Endodermal cell (in vitro differentiated cells): ENCODE measurements around the gene MERTK. TPM values are rescaled to one million over a fixed set of nuclear protein-coding genes. Genes with fewer than 3 reads are reported as not detected.

Source experiments
- DNase-seq: peaks from one replicate; pipeline ENCODE4 v3.0.0-alpha.2; 2017
- H3K27ac ChIP-seq: 2 replicates; pipeline ENCODE4 v1.5.1; 2013; ENCODE audit warnings: mild to moderate bottlenecking, low read depth, low read length, moderate library complexity
- H3K27me3 ChIP-seq: 2 replicates; pipeline ENCODE4 v1.6.1; 2013; ENCODE audit warnings: mild to moderate bottlenecking, low read length, moderate library complexity; ENCODE audit not compliant: insufficient read depth, control insufficient read depth, poor library complexity, severe bottlenecking
- H3K36me3 ChIP-seq: 2 replicates; pipeline ENCODE4 v1.7.0; 2013; ENCODE audit warnings: mild to moderate bottlenecking, low read length, moderate library complexity; ENCODE audit not compliant: control insufficient read depth, insufficient read depth
- H3K4me1 ChIP-seq: one replicate; pipeline ENCODE4 v1.7.0; 2013; ENCODE audit warnings: low read length; ENCODE audit not compliant: control insufficient read depth, insufficient read depth
- H3K4me3 ChIP-seq: 2 replicates; pipeline ENCODE4 v1.5.1; 2013; ENCODE audit warnings: mild to moderate bottlenecking, low read length, moderate library complexity
- H3K9ac ChIP-seq: 2 replicates; pipeline ENCODE4 v1.6.1; 2013; ENCODE audit warnings: mild to moderate bottlenecking, low read length, moderate library complexity; ENCODE audit not compliant: poor library complexity, severe bottlenecking; ENCODE audit errors: extremely low read depth
- H3K9me3 ChIP-seq: 2 replicates; pipeline ENCODE4 v1.6.1; 2013; ENCODE audit warnings: mild to moderate bottlenecking, low read length, moderate library complexity; ENCODE audit not compliant: control insufficient read depth
- H3K27ac Mint-ChIP-seq: 2 replicates; pipeline ENCODE4 v1.8.0; 2020; ENCODE audit warnings: mixed read lengths
- H3K27me3 Mint-ChIP-seq: 2 replicates; pipeline ENCODE4 v1.8.0; 2021; ENCODE audit warnings: mild to moderate bottlenecking, mixed read lengths; ENCODE audit not compliant: insufficient read depth
- H3K36me3 Mint-ChIP-seq: 2 replicates; pipeline ENCODE4 v1.8.0; 2020; ENCODE audit warnings: low read depth, mixed read lengths
- H3K4me1 Mint-ChIP-seq: 2 replicates; pipeline ENCODE4 v1.8.0; 2020; ENCODE audit warnings: mixed read lengths
- H3K4me3 Mint-ChIP-seq: 2 replicates; pipeline ENCODE4 v1.8.0; 2020; ENCODE audit warnings: mild to moderate bottlenecking, moderate library complexity, mixed read lengths
- H3K9me3 Mint-ChIP-seq: 2 replicates; pipeline ENCODE4 v1.8.0; 2020; ENCODE audit warnings: mild to moderate bottlenecking, mixed read lengths
- WGBS, 2 experiments: methylation state at CpG; one replicate each; pipeline versions ENCODE4 v1.1.5 to v1.1.7; 2013; ENCODE audit warnings: missing lambda C conversion rate in 2 of 2, mixed read lengths in 1 of 2; ENCODE audit not compliant: insufficient coverage in 1 of 2, insufficient read length in 1 of 2; 5-methylcytosine and 5-hydroxymethylcytosine counted together
- total RNA-seq, 2 donors: library from RNA; stranded (reverse); fragmentation: NEBNext Ultra II Directional in 1 of 2; extraction: Animal tissue kit (Norgen Biotek cat#: 25700) in 1 of 2; gene quantifications; 2 replicates in 1 of 2; 3 replicates in 1 of 2; pipeline ENCODE4 v1.2.1, GENCODE V29; 2021
- TF ChIP-seq, protein P1 (sequence below): fragments of 200-600 bp; sonication (generic); conservative IDR thresholded peaks from 2 replicates; pipeline ENCODE4 v1.5.0; 2021; ENCODE audit warnings: antibody characterized with exemption, mild to moderate bottlenecking

Gene MERTK
- total RNA-seq, 2 donors from 2014 or later: 22.3 to 36.6 TPM

DNA sequence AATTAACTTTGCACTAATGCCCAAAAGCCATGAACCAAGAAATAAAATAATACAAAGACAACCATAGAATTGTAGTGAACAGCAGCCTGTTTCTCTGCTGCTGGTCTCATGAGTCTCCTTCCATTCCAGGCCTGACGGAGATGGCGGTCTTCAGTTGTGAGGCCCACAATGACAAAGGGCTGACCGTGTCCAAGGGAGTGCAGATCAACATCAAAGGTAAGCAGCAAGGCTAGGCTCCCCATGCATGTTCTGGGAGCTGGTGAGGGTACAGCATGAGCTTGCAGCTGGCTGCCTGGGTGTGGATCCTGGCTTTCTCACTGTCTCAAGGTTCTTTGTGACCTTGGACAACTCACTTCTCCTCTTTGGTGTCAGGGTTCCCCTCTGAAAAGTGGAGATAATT is 66.7 kb downstream of the MERTK start:
- Mint-ChIP-seq H3K4me3 (no peak overlapping the region), H3K27me3 (no peaks in the 10 kb centered on the region), H3K36me3 (peaks cover 67% of the 10 kb centered on the region), H3K27ac (peak overlapping the region; percentile 80), H3K9me3 (no peaks in the 10 kb centered on the region), H3K4me1 (peaks cover 23% of the 10 kb centered on the region)
- no peak for DNase-seq
- 92 to 96% methylated on average over 2 to 3 of the region's 3 CpGs for WGBS, 2 experiments
- H3K9ac ChIP-seq: no peak overlapping the region
- H3K9me3 ChIP-seq: no peaks in the 10 kb centered on the region
- H3K27me3 ChIP-seq: no peaks in the 10 kb centered on the region
- no peak overlapping the region for H3K27ac ChIP-seq
- TF ChIP-seq, protein P1, sequence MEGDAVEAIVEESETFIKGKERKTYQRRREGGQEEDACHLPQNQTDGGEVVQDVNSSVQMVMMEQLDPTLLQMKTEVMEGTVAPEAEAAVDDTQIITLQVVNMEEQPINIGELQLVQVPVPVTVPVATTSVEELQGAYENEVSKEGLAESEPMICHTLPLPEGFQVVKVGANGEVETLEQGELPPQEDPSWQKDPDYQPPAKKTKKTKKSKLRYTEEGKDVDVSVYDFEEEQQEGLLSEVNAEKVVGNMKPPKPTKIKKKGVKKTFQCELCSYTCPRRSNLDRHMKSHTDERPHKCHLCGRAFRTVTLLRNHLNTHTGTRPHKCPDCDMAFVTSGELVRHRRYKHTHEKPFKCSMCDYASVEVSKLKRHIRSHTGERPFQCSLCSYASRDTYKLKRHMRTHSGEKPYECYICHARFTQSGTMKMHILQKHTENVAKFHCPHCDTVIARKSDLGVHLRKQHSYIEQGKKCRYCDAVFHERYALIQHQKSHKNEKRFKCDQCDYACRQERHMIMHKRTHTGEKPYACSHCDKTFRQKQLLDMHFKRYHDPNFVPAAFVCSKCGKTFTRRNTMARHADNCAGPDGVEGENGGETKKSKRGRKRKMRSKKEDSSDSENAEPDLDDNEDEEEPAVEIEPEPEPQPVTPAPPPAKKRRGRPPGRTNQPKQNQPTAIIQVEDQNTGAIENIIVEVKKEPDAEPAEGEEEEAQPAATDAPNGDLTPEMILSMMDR: no peak
- peaks cover 76% of the 10 kb centered on the region for H3K36me3 ChIP-seq
- H3K4me1 ChIP-seq: peaks cover 4% of the 10 kb centered on the region
- no peak overlapping the region for H3K4me3 ChIP-seq

DNA sequence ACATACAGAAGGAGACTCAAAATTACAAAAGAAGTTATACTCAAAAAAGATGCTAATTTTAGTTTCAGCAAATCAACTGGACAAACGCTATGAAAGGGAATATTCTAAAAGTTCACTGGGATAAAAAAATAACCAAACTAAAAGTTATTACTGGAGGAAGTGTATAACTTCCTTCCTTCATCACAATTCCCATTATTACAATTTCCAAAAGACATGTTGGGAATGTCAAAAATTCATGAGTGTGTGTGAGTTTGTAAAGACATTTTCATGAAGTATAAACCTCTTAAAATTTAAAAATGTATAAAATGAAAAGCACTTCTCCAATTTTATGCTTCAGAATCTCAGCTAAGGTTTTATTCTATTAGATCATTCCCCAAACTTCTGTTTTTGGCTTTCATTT is 67.8 kb downstream of the MERTK start:
- Histone ChIP-seq H3K36me3 (peaks cover 78% of the 10 kb centered on the region), H3K27me3 (no peaks in the 10 kb centered on the region), H3K4me1 (peaks cover 4% of the 10 kb centered on the region), H3K9me3 (no peaks in the 10 kb centered on the region), H3K9ac (no peak overlapping the region), H3K27ac (no peak overlapping the region), H3K4me3 (no peak overlapping the region)
- no peaks in the 10 kb centered on the region for H3K9me3 Mint-ChIP-seq
- no peak overlapping the region for H3K4me3 Mint-ChIP-seq
- peaks cover 23% of the 10 kb centered on the region for H3K4me1 Mint-ChIP-seq
- no peak overlapping the region for H3K27ac Mint-ChIP-seq
- TF ChIP-seq, protein P1: no peak
- peaks cover 65% of the 10 kb centered on the region for H3K36me3 Mint-ChIP-seq
- no peak for DNase-seq
- WGBS, 2 experiments: no CpG with 5 or more reads among the region's 1 CpG
- no peaks in the 10 kb centered on the region for H3K27me3 Mint-ChIP-seq

DNA sequence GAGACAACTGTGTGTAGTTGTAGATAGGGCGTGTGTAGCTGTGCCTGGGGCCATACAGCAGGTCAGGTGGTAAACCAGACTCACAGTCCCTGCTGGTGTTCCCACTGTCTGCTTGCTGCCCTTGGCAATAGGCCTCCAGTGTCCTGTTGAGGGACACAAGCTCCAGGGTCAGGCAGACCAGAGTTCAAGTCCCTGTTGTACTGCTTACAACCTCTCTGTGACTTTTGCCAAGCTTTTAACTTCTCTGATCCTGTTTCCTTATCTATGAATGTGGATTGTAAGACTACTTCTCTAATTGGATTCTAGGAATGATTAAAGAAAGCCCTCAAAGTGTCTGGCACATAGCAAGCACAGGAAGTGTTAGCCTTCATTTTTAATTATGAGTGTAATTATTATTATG is 68.6 kb downstream of the MERTK start:
- H3K27me3 Mint-ChIP-seq: no peaks in the 10 kb centered on the region

More for the DNA sequence above, 68.6 kb downstream of the MERTK start:
- TF ChIP-seq, protein P1: no peak
- H3K27ac ChIP-seq: no peak overlapping the region
- no peaks in the 10 kb centered on the region for H3K27me3 ChIP-seq
- no peak overlapping the region for H3K9ac ChIP-seq
- peaks cover 4% of the 10 kb centered on the region for H3K4me1 ChIP-seq
- Mint-ChIP-seq H3K36me3 (peaks cover 60% of the 10 kb centered on the region), H3K9me3 (no peaks in the 10 kb centered on the region), H3K4me3 (no peak overlapping the region), H3K4me1 (peaks cover 23% of the 10 kb centered on the region), H3K27ac (peak overlapping the region; percentile 42)
- 96 to 100% methylated on average over 1 of the region's 1 CpG for WGBS, 2 experiments
- H3K36me3 ChIP-seq: peaks cover 79% of the 10 kb centered on the region
- peak overlapping the region; percentile 57 for H3K4me3 ChIP-seq
- H3K9me3 ChIP-seq: no peaks in the 10 kb centered on the region
- no peak for DNase-seq
